ENCODE data around the gene SPACA7.

DNA sequence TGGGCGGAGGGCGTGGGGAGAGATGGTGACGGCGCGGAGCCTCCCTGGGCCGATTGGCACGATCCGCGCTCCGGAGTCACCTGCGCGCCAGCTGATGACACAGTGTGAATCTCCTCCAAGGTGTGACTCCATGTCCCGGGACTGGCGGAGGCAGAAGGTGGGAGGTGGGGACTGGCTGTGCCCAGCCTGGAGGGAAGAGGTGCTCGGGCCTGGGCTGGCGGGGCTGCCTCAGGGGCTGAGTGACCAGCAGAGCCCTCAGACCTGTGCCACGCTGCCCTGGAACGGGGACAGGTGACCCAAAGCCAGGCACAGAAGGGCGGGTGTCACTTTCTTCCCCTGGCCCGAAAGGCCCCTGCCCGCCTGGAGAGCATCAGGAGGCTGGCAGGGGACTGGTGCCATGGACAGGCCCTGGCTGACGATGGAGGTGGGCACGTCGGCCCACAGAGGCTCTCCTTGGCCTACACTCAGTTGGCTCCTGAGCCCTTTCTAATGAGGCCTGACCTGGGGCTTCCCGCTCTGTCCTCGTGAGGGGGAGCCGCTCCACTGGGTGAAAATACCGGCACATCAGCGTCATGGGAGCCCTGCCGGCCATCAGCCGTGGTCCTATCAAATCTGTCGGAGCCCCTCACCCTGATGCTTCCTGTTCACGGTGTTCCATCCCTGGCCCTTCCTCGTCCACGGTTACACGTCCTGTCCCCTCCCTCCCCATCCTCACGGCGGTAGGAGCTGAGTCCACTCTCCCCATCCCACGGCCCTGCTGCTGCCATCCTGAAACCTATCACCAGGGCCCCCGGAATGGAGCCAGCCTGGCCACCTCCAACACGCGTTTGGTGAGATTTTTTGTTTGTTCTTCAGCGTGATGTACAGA lies 75.6 kb downstream of the SPACA7 start:
- TF ChIP-seq, protein P1, sequence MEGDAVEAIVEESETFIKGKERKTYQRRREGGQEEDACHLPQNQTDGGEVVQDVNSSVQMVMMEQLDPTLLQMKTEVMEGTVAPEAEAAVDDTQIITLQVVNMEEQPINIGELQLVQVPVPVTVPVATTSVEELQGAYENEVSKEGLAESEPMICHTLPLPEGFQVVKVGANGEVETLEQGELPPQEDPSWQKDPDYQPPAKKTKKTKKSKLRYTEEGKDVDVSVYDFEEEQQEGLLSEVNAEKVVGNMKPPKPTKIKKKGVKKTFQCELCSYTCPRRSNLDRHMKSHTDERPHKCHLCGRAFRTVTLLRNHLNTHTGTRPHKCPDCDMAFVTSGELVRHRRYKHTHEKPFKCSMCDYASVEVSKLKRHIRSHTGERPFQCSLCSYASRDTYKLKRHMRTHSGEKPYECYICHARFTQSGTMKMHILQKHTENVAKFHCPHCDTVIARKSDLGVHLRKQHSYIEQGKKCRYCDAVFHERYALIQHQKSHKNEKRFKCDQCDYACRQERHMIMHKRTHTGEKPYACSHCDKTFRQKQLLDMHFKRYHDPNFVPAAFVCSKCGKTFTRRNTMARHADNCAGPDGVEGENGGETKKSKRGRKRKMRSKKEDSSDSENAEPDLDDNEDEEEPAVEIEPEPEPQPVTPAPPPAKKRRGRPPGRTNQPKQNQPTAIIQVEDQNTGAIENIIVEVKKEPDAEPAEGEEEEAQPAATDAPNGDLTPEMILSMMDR (IDR thresholded peaks at IDR 0.05; ENCODE audit: poor library complexity, severe bottlenecking), result no peak
- TF ChIP-seq EP300 (conservative IDR thresholded peaks at IDR 0.05; ENCODE audit: poor library complexity, severe bottlenecking), result no peak
- no peak for TF ChIP-seq POLR2AphosphoS5 (IDR thresholded peaks at IDR 0.05)
